ENCODE measurements around the gene MAP3K20. TPM values are rescaled to one million over a fixed set of nuclear protein-coding genes. Genes with fewer than 3 reads are reported as not detected.

The MAP3K20 gene
- total and polyA plus RNA-seq, 2 of the 4 experiments (the other 2 are of a cell fraction), result 27.5 to 84.4 TPM

- TF ChIP-seq USF2 (IDR thresholded peaks at IDR 0.05; ENCODE audit: low read depth, low read length) (no peak), FOS (IDR thresholded peaks at IDR 0.05; ENCODE audit: low read depth, low read length) (no peak)
Measured at GRCh38 chr2:173109253-173110188, 33.9 kb downstream of the MAP3K20 start (continued).

GRCh38 chr2:173117678-173118077 is 42.0 kb downstream of the MAP3K20 start:
- H3K18ac ChIP-seq (ENCODE audit: low read depth, low read length), result peak overlapping the region; percentile 61; the same call in 1 of the 2 replicates
- intact Hi-C loops (cut with micrococcal nuclease), result no loop called here
- H2AFZ ChIP-seq (replicated peaks; ENCODE audit: low read length, poor library complexity), result no peak overlapping the region
- H4K91ac ChIP-seq (ENCODE audit: insufficient read depth, low read depth, low read length), result no peak overlapping the region
- dilution Hi-C loops (cut with HindIII; ENCODE audit: low sequenced_read_pairs, unreplicated experiment), result no loop called here
- H2BK5ac ChIP-seq (ENCODE audit: low read depth, low read length, poor library complexity, severe bottlenecking), result peak overlapping the region; percentile 58
- no peak overlapping the region for H2AK5ac ChIP-seq (ENCODE audit: low read depth, low read length)
- H3K14ac ChIP-seq (replicated peaks; ENCODE audit: low read depth, low read length), result no peak overlapping the region
- no peak overlapping the region for H3K9ac ChIP-seq (ENCODE audit: low read depth, low read length)
- H4K5ac ChIP-seq (ENCODE audit: low read depth, low read length), result no peak overlapping the region
- H2AK9ac ChIP-seq (replicated peaks; ENCODE audit: low read depth, low read length, poor library complexity), result no peak overlapping the region
- H3K4ac ChIP-seq (ENCODE audit: low read depth, low read length), result no peak overlapping the region
- H3K27me3 ChIP-seq (ENCODE audit: control insufficient read depth, insufficient read depth, low read length), result no peaks in the 10 kb centered on the region
- H3K79me1 ChIP-seq (ENCODE audit: low read depth in 1 of 2, low read length in 2 of 2), result peaks cover 39 to 70% of the 10 kb centered on the region in 2 experiments
- H2BK20ac ChIP-seq (ENCODE audit: low read depth, low read length), result no peak overlapping the region; the same call in 1 of the 2 replicates
- H4K8ac ChIP-seq (ENCODE audit: low read depth in 2 of 2, low read length in 2 of 2), result no peak overlapping the region; a peak in 1 of 4 replicates
- H3K9me1 ChIP-seq (ENCODE audit: insufficient read depth, low read length), result peaks cover 11% of the 10 kb centered on the region
- in situ Hi-C loops (cut with MboI; ENCODE audit: low sequenced_read_pairs), result no loop called here
- no peak overlapping the region for H3K23ac ChIP-seq (ENCODE audit: low read depth, low read length)
- TF ChIP-seq MAFK (IDR thresholded peaks at IDR 0.05; ENCODE audit: low read depth, low read length) (no peak), POLR2A (IDR thresholded peaks at IDR 0.05; ENCODE audit: low read depth, low read length) (no peak), RAD21 (IDR thresholded peaks at IDR 0.05; ENCODE audit: low read length) (no peak), NFE2L2 (IDR thresholded peaks at IDR 0.05; ENCODE audit: low read depth, low read length) (no peak), RFX5 (IDR thresholded peaks at IDR 0.05; ENCODE audit: low read depth, low read length) (no peak), ELK1 (IDR thresholded peaks at IDR 0.05; ENCODE audit: borderline replicate concordance, low read depth, low read length) (no peak), RCOR1 (IDR thresholded peaks at IDR 0.05; ENCODE audit: insufficient replicate concordance, low read length) (no peak)
- H3K4me2 ChIP-seq (ENCODE audit: low read depth, low read length), result no peak overlapping the region
- H3K4me3 ChIP-seq (ENCODE audit: insufficient read depth, low read depth, low read length), result no peak overlapping the region
- ATAC-seq (ENCODE audit: low read depth) (no peak), DNase-seq (no peak)
- ChIA-PET POLR2A (ENCODE audit: unreplicated experiment) (no interaction called here), CTCF (no interaction called here)
- no peaks in the 10 kb centered on the region for H3K9me3 ChIP-seq (ENCODE audit: control insufficient read depth, insufficient read depth, low read length)
- H2BK15ac ChIP-seq (ENCODE audit: low read depth, low read length), result no peak overlapping the region
- H3K4me1 ChIP-seq (ENCODE audit: control insufficient read depth, insufficient read depth, low read length), result peaks cover 10% of the 10 kb centered on the region
- BruUV-seq (replicated peaks), result no TSS peak
- no peaks in the 10 kb centered on the region for H3K36me3 ChIP-seq (ENCODE audit: control insufficient read depth, insufficient read depth, low read length)
- H3K56ac ChIP-seq (ENCODE audit: extremely low read depth, insufficient read depth, low read length), result no peak overlapping the region
- no peak overlapping the region for H2BK120ac ChIP-seq (ENCODE audit: low read depth, low read length)
- 0 out of 2 replicates have a peak, but pooled peaks cover 4% of the 10 kb centered on the region for H4K20me1 ChIP-seq (ENCODE audit: insufficient read depth, low read length)
- no peak overlapping the region for H3K27ac ChIP-seq (ENCODE audit: insufficient read depth, low read length)
